DND-41 (cell line): ENCODE data around the gene FFAR4.

Experiments
- CTCF ChIP-seq: IDR thresholded peaks from 2 replicates; pipeline ENCODE4 v1.5.1; 2012; ENCODE audit warnings: borderline replicate concordance, low read length, moderate library complexity, mild to moderate bottlenecking; ENCODE audit not compliant: poor library complexity, severe bottlenecking; ENCODE audit errors: extremely low read depth
- EZH2 ChIP-seq: IDR thresholded peaks from 3 replicates; pipeline ENCODE4 v1.6.1; 2012; ENCODE audit warnings: borderline replicate concordance, low read depth, mild to moderate bottlenecking, moderate library complexity, low read length, inconsistent platforms; ENCODE audit not compliant: severe bottlenecking

GRCh38 chr10:93573051-93573909 lies 6.8 kb downstream of the FFAR4 start:
- no peak for TF ChIP-seq CTCF
- no peak for TF ChIP-seq EZH2
